Measurements from ENCODE around the gene UBN1. TPM values are rescaled to one million over a fixed set of nuclear protein-coding genes. Genes with fewer than 3 reads are reported as not detected.

UBN1 gene
- total and polyA plus RNA-seq, 2 donors (not counting 3 experiments of a cell fraction or from before 2014, with no cell fraction given) = 26.0 to 44.8 TPM

GRCh38 chr16:4902038-4902437, 54.8 kb downstream of the UBN1 start:
- BruUV-seq (replicated peaks) = no TSS peak
- no peak for FAIRE-seq
- no peaks in the 10 kb centered on the region for H4K20me1 ChIP-seq (replicated peaks; ENCODE audit: control insufficient read depth, extremely low read depth, insufficient read depth, low read length)
- no peaks in the 10 kb centered on the region for H3K27me3 ChIP-seq (ENCODE audit: control insufficient read depth in 2 of 2, insufficient read depth in 2 of 2, low read length in 2 of 2)
- no peak overlapping the region for H3K9ac ChIP-seq (replicated peaks; ENCODE audit: extremely low read depth, insufficient read depth, low read length)
- intact Hi-C loops (cut with micrococcal nuclease) = no loop called here
- ChIA-PET CTCF (no interaction called here), POLR2A (no interaction called here)
- no peak overlapping the region for H3K4me2 ChIP-seq (ENCODE audit: insufficient read depth, low read length)
- H3K4me3 ChIP-seq (replicated peaks in 1 of 3; ENCODE audit: insufficient read depth in 1 of 3, low read depth in 1 of 3, low read length in 3 of 3) = no peak overlapping the region
- no peak overlapping the region for H3K27ac ChIP-seq (ENCODE audit: insufficient read depth, low read depth, low read length)
- H3K9me3 ChIP-seq (replicated peaks; ENCODE audit: control insufficient read depth, insufficient read depth, low read length) = no peaks in the 10 kb centered on the region
- no peaks in the 10 kb centered on the region for H3K79me2 ChIP-seq (ENCODE audit: control insufficient read depth, insufficient read depth, low read length)
- TF ChIP-seq POLR2A (IDR thresholded peaks at IDR 0.05; ENCODE audit: low read depth, low read length) (no peak), POLR2AphosphoS5 (IDR thresholded peaks at IDR 0.05; ENCODE audit: insufficient read depth, low read depth, low read length) (no peak), FOS (IDR thresholded peaks at IDR 0.05; ENCODE audit: borderline replicate concordance, insufficient read depth, low read length) (no peak), EZH2 (IDR thresholded peaks at IDR 0.05; ENCODE audit: borderline replicate concordance, low read depth, low read length, severe bottlenecking) (no peak), JUN (IDR thresholded peaks at IDR 0.05; ENCODE audit: borderline replicate concordance, insufficient read depth, insufficient read length, low read depth) (no peak), GATA2 (IDR thresholded peaks at IDR 0.05; ENCODE audit: insufficient read depth, insufficient read length, low read depth, low read length) (no peak), MYC (IDR thresholded peaks at IDR 0.05; ENCODE audit: low read depth, low read length) (no peak)
- TF ChIP-seq, protein P1, sequence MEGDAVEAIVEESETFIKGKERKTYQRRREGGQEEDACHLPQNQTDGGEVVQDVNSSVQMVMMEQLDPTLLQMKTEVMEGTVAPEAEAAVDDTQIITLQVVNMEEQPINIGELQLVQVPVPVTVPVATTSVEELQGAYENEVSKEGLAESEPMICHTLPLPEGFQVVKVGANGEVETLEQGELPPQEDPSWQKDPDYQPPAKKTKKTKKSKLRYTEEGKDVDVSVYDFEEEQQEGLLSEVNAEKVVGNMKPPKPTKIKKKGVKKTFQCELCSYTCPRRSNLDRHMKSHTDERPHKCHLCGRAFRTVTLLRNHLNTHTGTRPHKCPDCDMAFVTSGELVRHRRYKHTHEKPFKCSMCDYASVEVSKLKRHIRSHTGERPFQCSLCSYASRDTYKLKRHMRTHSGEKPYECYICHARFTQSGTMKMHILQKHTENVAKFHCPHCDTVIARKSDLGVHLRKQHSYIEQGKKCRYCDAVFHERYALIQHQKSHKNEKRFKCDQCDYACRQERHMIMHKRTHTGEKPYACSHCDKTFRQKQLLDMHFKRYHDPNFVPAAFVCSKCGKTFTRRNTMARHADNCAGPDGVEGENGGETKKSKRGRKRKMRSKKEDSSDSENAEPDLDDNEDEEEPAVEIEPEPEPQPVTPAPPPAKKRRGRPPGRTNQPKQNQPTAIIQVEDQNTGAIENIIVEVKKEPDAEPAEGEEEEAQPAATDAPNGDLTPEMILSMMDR (IDR thresholded peaks at IDR 0.05; ENCODE audit: extremely low read depth in 1 of 2, insufficient read depth in 1 of 2, low read depth in 1 of 2, low read length in 2 of 2) = no peak
- TF ChIP-seq, protein P2, sequence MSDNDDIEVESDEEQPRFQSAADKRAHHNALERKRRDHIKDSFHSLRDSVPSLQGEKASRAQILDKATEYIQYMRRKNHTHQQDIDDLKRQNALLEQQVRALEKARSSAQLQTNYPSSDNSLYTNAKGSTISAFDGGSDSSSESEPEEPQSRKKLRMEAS (IDR thresholded peaks at IDR 0.05; ENCODE audit: insufficient read depth, insufficient read length) = no peak
- no peaks in the 10 kb centered on the region for H3K9me1 ChIP-seq (replicated peaks; ENCODE audit: control insufficient read depth, extremely low read depth, insufficient read depth, low read length)
- no peaks in the 10 kb centered on the region for H3K36me3 ChIP-seq (ENCODE audit: control insufficient read depth in 2 of 2, extremely low read depth in 1 of 2, insufficient read depth in 2 of 2, low read length in 2 of 2)
- no peak for DNase-seq (ENCODE audit: low read depth, low spot score)
- no peak overlapping the region for H2AFZ ChIP-seq (ENCODE audit: low read depth, low read length)
- no peaks in the 10 kb centered on the region for H3K4me1 ChIP-seq (ENCODE audit: control insufficient read depth, extremely low read depth, insufficient read depth, low read length)
- dilution Hi-C loops (cut with MboI; ENCODE audit: extremely low pct_ligation_motif_present, low sequenced_read_pairs) = no loop called here

All from endothelial cell of umbilical vein (primary cell).